ENCODE data around the gene FOXO3. TPM values are rescaled to one million over a fixed set of nuclear protein-coding genes. Genes with fewer than 3 reads are reported as not detected.

FOXO3 gene
- total and polyA plus RNA-seq, 2 of the 8 experiments (the other 6 are each of a cell fraction or from before 2014, with no cell fraction given), result 13.1 to 19.3 TPM

DNA sequence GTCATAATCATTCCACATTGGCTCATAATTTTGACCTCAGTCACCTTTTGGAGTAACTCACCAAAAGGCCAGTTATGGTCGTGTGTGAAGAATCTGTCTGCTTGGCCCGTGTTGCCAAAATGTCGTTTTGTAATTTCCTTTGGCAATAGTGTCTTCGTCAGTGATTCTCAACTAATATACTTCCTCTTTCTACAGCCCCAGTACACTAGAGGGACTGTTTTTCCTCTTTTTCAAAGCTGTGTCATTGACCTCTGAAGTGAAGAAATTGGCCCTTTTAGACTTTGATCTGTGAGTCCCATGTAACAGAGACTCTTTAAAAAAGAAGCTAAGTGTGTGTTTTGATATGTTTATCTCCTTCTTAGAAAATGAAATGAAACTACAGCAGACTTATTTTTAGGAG is 5.2 kb downstream of the FOXO3 start:
- Histone ChIP-seq H3K4ac (replicated peaks; ENCODE audit: insufficient read length, low read depth, low read length) (no peak overlapping the region), H3K27me3 (replicated peaks in 1 of 4; ENCODE audit: control insufficient read depth in 3 of 4, extremely low read depth in 1 of 4, insufficient read depth in 3 of 4, low read length in 3 of 4) (peaks cover 0 to 10% (median 5%) of the 10 kb centered on the region in 4 experiments; a peak in 5 of 7 replicates), H2AFZ (ENCODE audit: low read length) (no peak overlapping the region), H3K79me1 (ENCODE audit: low read depth, low read length) (0 out of 2 replicates have a peak, but pooled peaks cover 3% of the 10 kb centered on the region), H2BK5ac (ENCODE audit: low read depth, low read length) (no peak overlapping the region), H3K36me3 (ENCODE audit: control insufficient read depth in 2 of 4, insufficient read depth in 4 of 4, low read length in 3 of 4) (peaks cover 0 to 7% (median 1%) of the 10 kb centered on the region in 4 experiments; a peak in 2 of 8 replicates), H2BK20ac (ENCODE audit: low read length) (no peak overlapping the region), H3K9ac (replicated peaks in 1 of 4; ENCODE audit: extremely low read depth in 1 of 4, low read depth in 3 of 4, low read length in 3 of 4) (no peak overlapping the region), H3K14ac (ENCODE audit: insufficient read length) (no peak overlapping the region), H2BK120ac (replicated peaks; ENCODE audit: low read depth, low read length) (no peak overlapping the region), H3K4me2 (ENCODE audit: insufficient read depth in 1 of 2, low read depth in 2 of 2, low read length in 2 of 2) (no peak overlapping the region), H4K5ac (ENCODE audit: insufficient read length, low read depth, low read length) (no peak overlapping the region), H3K4me1 (replicated peaks in 1 of 4; ENCODE audit: control insufficient read depth in 3 of 4, insufficient read depth in 4 of 4, low read length in 3 of 4) (peaks cover 0 to 8% (median 1%) of the 10 kb centered on the region in 4 experiments; a peak in 4 of 7 replicates), H4K91ac (replicated peaks; ENCODE audit: insufficient read length, low read length) (no peak overlapping the region), H2BK12ac (ENCODE audit: low read depth, low read length) (no peak overlapping the region), H3K4me3 (ENCODE audit: extremely low read depth in 1 of 4, insufficient read depth in 2 of 4, low read depth in 3 of 4, low read length in 4 of 4) (no peak overlapping the region), H3K23ac (ENCODE audit: insufficient read length) (no peak overlapping the region), H3K23me2 (ENCODE audit: low read depth, low read length) (peaks cover 5% of the 10 kb centered on the region; the same call in 1 of the 2 replicates), H2BK15ac (ENCODE audit: low read length) (no peak overlapping the region), H3K18ac (ENCODE audit: extremely low read depth, low read length) (no peak overlapping the region), H4K20me1 (replicated peaks in 1 of 2; ENCODE audit: control insufficient read depth in 1 of 2, insufficient read depth in 2 of 2, low read length in 2 of 2) (peaks cover 8% of the 10 kb centered on the region in 2 experiments), H3K79me2 (ENCODE audit: control insufficient read depth in 1 of 2, insufficient read depth in 2 of 2, low read length in 2 of 2) (peaks cover 3 to 80% of the 10 kb centered on the region in 2 experiments), H3K27ac (ENCODE audit: low read depth, low read length) (no peak overlapping the region), H3K56ac (replicated peaks; ENCODE audit: insufficient read length, low read depth, low read length) (no peak overlapping the region), H3K9me3 (ENCODE audit: insufficient read depth in 2 of 2, low read depth in 1 of 2, low read length in 1 of 2) (no peaks in the 10 kb centered on the region), H4K8ac (ENCODE audit: extremely low read depth, insufficient read depth, low read length) (no peak overlapping the region), H2AK5ac (ENCODE audit: low read depth, low read length) (no peak overlapping the region)
- 89% methylated on average over 4 of the region's 4 CpGs; no CpG with 5 or more reads in 1 of the 2 experiments for WGBS, 2 experiments (ENCODE audit: extremely low coverage in 1 of 2, insufficient coverage in 1 of 2, insufficient read length in 1 of 2, insufficient replicate concordance in 2 of 2, low coverage in 1 of 2, low lambda C conversion rate in 2 of 2, missing lambda C conversion rate in 1 of 2)
- CTCF ChIA-PET (ENCODE audit: partially characterized antibody), result interaction anchor here (0.9 to 1.9 kb wide), 4 partner anchors 17 to 272 kb away, joined by 4 to 7 read pairs (median 4); no protein-coding TSS in a partner anchor
- no peak for FAIRE-seq
- POLR2A ChIA-PET (ENCODE audit: partially characterized antibody), result interaction anchor here (1.7 kb wide), 1 partner anchor 11 kb away, joined by 8 read pairs; no protein-coding TSS in a partner anchor
- no peak for DNase-seq (ENCODE audit: low read depth in 1 of 2, low spot score in 2 of 2)
- TF ChIP-seq JUN (IDR thresholded peaks at IDR 0.05; ENCODE audit: low read depth, low read length) (no peak), KDM1A (IDR thresholded peaks at IDR 0.05; ENCODE audit: borderline replicate concordance, low read length) (no peak)
